ENCODE data around the gene TRAF5. TPM values are rescaled to one million over a fixed set of nuclear protein-coding genes. Genes with fewer than 3 reads are reported as not detected.

The TRAF5 gene
- total and polyA plus RNA-seq, 4 donors = 0.68 to 3.3 (median 1.6) TPM

- TF ChIP-seq, protein P1, sequence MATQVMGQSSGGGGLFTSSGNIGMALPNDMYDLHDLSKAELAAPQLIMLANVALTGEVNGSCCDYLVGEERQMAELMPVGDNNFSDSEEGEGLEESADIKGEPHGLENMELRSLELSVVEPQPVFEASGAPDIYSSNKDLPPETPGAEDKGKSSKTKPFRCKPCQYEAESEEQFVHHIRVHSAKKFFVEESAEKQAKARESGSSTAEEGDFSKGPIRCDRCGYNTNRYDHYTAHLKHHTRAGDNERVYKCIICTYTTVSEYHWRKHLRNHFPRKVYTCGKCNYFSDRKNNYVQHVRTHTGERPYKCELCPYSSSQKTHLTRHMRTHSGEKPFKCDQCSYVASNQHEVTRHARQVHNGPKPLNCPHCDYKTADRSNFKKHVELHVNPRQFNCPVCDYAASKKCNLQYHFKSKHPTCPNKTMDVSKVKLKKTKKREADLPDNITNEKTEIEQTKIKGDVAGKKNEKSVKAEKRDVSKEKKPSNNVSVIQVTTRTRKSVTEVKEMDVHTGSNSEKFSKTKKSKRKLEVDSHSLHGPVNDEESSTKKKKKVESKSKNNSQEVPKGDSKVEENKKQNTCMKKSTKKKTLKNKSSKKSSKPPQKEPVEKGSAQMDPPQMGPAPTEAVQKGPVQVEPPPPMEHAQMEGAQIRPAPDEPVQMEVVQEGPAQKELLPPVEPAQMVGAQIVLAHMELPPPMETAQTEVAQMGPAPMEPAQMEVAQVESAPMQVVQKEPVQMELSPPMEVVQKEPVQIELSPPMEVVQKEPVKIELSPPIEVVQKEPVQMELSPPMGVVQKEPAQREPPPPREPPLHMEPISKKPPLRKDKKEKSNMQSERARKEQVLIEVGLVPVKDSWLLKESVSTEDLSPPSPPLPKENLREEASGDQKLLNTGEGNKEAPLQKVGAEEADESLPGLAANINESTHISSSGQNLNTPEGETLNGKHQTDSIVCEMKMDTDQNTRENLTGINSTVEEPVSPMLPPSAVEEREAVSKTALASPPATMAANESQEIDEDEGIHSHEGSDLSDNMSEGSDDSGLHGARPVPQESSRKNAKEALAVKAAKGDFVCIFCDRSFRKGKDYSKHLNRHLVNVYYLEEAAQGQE (IDR thresholded peaks at IDR 0.05) = no peak
- TF ChIP-seq FOXA2 (IDR thresholded peaks at IDR 0.05) (no peak), YY1 (IDR thresholded peaks at IDR 0.05) (no peak), HNF4A (conservative IDR thresholded peaks at IDR 0.05) (no peak), ATF3 (IDR thresholded peaks at IDR 0.05) (no peak), MAX (IDR thresholded peaks at IDR 0.05) (no peak), FOXA1 (IDR thresholded peaks at IDR 0.05) (no peak), SP1 (IDR thresholded peaks at IDR 0.05) (no peak), JUND (IDR thresholded peaks at IDR 0.05) (no peak), HNF4G (IDR thresholded peaks at IDR 0.05) (no peak), EGR1 (IDR thresholded peaks at IDR 0.05; ENCODE audit: low read depth in 2 of 2) (no peak)
These were observed 801 bp downstream of the TRAF5 start (continued) for GRCh38 chr1:211327346-211327921.

- Histone ChIP-seq H3K27me3 (ENCODE audit: control insufficient read depth in 4 of 4, insufficient read depth in 4 of 4, low read length in 3 of 4) (no peaks in the 10 kb centered on the region), H3K9me3 (ENCODE audit: control insufficient read depth in 4 of 4, low read length in 3 of 4) (no peaks in the 10 kb centered on the region), H3K27ac (ENCODE audit: low read depth in 1 of 2, low read length in 2 of 2) (no peak overlapping the region), H3K36me3 (ENCODE audit: control insufficient read depth in 4 of 4, insufficient read depth in 3 of 4, low read depth in 1 of 4, low read length in 3 of 4) (no peaks in the 10 kb centered on the region), H3K4me3 (ENCODE audit: low read depth in 1 of 3, low read length in 3 of 3) (no peak overlapping the region), H3K4me1 (ENCODE audit: control insufficient read depth in 4 of 4, insufficient read depth in 4 of 4, low read length in 3 of 4) (peaks cover 3 to 10% (median 3%) of the 10 kb centered on the region in 4 donors), H3K9ac (ENCODE audit: low read depth in 1 of 2, low read length in 2 of 2) (no peak overlapping the region)
- TF ChIP-seq TAF1 (conservative IDR thresholded peaks at IDR 0.05) (no peak), NR2F2 (IDR thresholded peaks at IDR 0.05) (no peak), ATF3 (IDR thresholded peaks at IDR 0.05) (no peak), CTCF (IDR thresholded peaks at IDR 0.05; ENCODE audit: low read depth, low read length, missing input control) (no peak), ZBTB33 (IDR thresholded peaks at IDR 0.05) (no peak), HNF4A (conservative IDR thresholded peaks at IDR 0.05) (no peak), RXRA (IDR thresholded peaks at IDR 0.05) (no peak), HNF4G (IDR thresholded peaks at IDR 0.05) (no peak), YY1 (IDR thresholded peaks at IDR 0.05) (no peak), EGR1 (IDR thresholded peaks at IDR 0.05; ENCODE audit: low read depth in 2 of 2) (no peak), MAX (IDR thresholded peaks at IDR 0.05) (no peak)
- TF ChIP-seq, protein P1 (IDR thresholded peaks at IDR 0.05) = no peak
- DNase-seq (ENCODE audit: low spot score) = no peak
- WGBS = 83% methylated on average over 11 of the region's 11 CpGs
These were observed 1.6 kb downstream of the TRAF5 start for GRCh38 chr1:211328084-211328694.
